Spleen (tissue), 7 donors: ENCODE data around the gene SLC17A3.

ENCODE experiments used
- POLR2A ChIP-seq, 3 donors: fragments of 450-650 bp; IDR thresholded peaks; one replicate each; pipeline ENCODE4 v1.5.1; 2017; ENCODE audit warnings: antibody characterized with exemption in 3 of 3, mild to moderate bottlenecking in 1 of 3
- POLR2AphosphoS5 ChIP-seq, 3 donors: sonication (generic); formaldehyde crosslinking; IDR thresholded peaks; one replicate each; pipeline ENCODE4 v1.5.1; 2017; ENCODE audit warnings: antibody characterized with exemption in 3 of 3
- TF ChIP-seq, protein P1 (sequence below), 11 experiments: fragments of 200-600 bp in 7 of 11; fragments of 450-650 bp in 4 of 11; sonication (generic) in 4 of 11; IDR thresholded peaks in 8 of 11; conservative IDR thresholded peaks in 3 of 11; 1 replicate in 7 of 11; 2 replicates in 4 of 11; pipeline versions ENCODE4 v1.4.0 to v1.8.0; 2016 to 2021; ENCODE audit warnings: antibody characterized with exemption in 11 of 11, inconsistent platforms in 4 of 11, mild to moderate bottlenecking in 1 of 11
- donor health status: DM: no; HTN: no; CAD: no; lungs with moderate emphysema.
- donor health status: DM: no; HTN: no; CAD: no.
- donor health status: DM: no; HTN: no; CAD: no.

DNA sequence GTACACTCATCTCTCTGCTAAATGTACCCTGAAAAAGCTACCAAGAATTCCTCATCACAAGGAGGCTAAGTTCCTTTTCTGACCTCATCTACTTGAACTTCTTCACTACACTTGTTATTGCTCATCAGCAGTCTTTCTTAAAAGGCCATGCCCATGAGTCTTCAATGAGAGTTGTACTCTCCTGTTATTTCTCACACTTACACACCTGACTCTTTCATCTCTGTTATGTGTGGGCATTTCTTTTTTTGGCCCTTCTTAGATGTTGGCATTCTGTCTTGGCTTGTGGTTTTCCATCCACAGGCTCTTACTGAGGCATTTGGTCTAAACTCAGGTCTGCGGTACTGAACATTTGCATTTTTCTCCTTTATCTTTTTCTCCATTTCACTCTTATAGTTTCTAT, 31.5 kb downstream of the SLC17A3 start:
- TF ChIP-seq, protein P1, sequence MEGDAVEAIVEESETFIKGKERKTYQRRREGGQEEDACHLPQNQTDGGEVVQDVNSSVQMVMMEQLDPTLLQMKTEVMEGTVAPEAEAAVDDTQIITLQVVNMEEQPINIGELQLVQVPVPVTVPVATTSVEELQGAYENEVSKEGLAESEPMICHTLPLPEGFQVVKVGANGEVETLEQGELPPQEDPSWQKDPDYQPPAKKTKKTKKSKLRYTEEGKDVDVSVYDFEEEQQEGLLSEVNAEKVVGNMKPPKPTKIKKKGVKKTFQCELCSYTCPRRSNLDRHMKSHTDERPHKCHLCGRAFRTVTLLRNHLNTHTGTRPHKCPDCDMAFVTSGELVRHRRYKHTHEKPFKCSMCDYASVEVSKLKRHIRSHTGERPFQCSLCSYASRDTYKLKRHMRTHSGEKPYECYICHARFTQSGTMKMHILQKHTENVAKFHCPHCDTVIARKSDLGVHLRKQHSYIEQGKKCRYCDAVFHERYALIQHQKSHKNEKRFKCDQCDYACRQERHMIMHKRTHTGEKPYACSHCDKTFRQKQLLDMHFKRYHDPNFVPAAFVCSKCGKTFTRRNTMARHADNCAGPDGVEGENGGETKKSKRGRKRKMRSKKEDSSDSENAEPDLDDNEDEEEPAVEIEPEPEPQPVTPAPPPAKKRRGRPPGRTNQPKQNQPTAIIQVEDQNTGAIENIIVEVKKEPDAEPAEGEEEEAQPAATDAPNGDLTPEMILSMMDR (IDR thresholded peaks at IDR 0.05 in 8 of 11, conservative IDR thresholded peaks at IDR 0.05 in 3 of 11), result no peak
- TF ChIP-seq POLR2A (IDR thresholded peaks at IDR 0.05) (no peak), POLR2AphosphoS5 (IDR thresholded peaks at IDR 0.05) (no peak)
